Activated CD4-positive, alpha-beta T cell treated with anti-CD3 and anti-CD28 coated beads for 36 hours (primary cell): ENCODE results near the gene MEST. TPM values are rescaled to one million over a fixed set of nuclear protein-coding genes. Genes with fewer than 3 reads are reported as not detected.

Experiments
- ATAC-seq: fragments of 200-7000 bp; cut with Tn5 transposase; one replicate; pipeline ENCODE4 v1.10.0; 2021; ENCODE audit warnings: mild to moderate bottlenecking, moderate library complexity
- CTCF ChIA-PET: fragments of 350-600 bp; sonication (Branson Sonifier 250); formaldehyde crosslinking; loops from one replicate; lab custom pipeline; 2021; ENCODE audit warnings: antibody characterized with exemption; lab: Charles Lee
- POLR2A ChIA-PET: fragments of 350-600 bp; sonication (Branson Sonifier 250); formaldehyde crosslinking; loops from one replicate; lab custom pipeline; 2021; ENCODE audit warnings: antibody characterized with exemption, inconsistent platforms; lab: Charles Lee
- DNase-seq: peaks from one replicate; pipeline ENCODE4 v3.0.0-alpha.2; 2020
- H3K27ac Mint-ChIP-seq: one replicate; pipeline ENCODE4 v1.8.0; 2021; ENCODE audit warnings: mixed read lengths
- H3K27me3 Mint-ChIP-seq: one replicate; pipeline ENCODE4 v1.8.0; 2021; ENCODE audit warnings: mixed read lengths
- H3K36me3 Mint-ChIP-seq: one replicate; pipeline ENCODE4 v1.8.0; 2021; ENCODE audit warnings: low read depth, mixed read lengths
- H3K4me1 Mint-ChIP-seq: one replicate; pipeline ENCODE4 v1.8.0; 2021; ENCODE audit warnings: mixed read lengths
- H3K4me3 Mint-ChIP-seq: one replicate; pipeline ENCODE4 v1.8.0; 2021; ENCODE audit warnings: mild to moderate bottlenecking, moderate library complexity, mixed read lengths
- H3K9me3 Mint-ChIP-seq: one replicate; pipeline ENCODE4 v1.8.0; 2021; ENCODE audit warnings: low read depth, mixed read lengths
- intact Hi-C, 2 experiments: fragments of 100-400 bp; cut with DNase I in 1 of 2; cut with micrococcal nuclease in 1 of 2; formaldehyde crosslinking; loops; one replicate each; pipeline versions ENCODE4 v1.14.2 to v1.15.1; 2022 to 2024; cut with DNase I, micrococcal nuclease
- total RNA-seq, 2 experiments: library from RNA; stranded (reverse); gene quantifications; one replicate each; pipeline ENCODE4 v1.2.3, GENCODE V29; 2021

MEST gene
- total RNA-seq, 2 experiments from 2014 or later: 1.7 to 1.9 TPM

GRCh38 chr7:130483031-130483430 lies 8.9 kb upstream of the MEST start:
- POLR2A ChIA-PET: no interaction called here
- intact Hi-C loops: loop anchor here in 1 of 2 experiments (10.0 kb wide), 1 partner anchor 272 kb away; no protein-coding TSS in a partner anchor
- H3K4me3 Mint-ChIP-seq: no peak overlapping the region
- peaks cover 24% of the 10 kb centered on the region for H3K27me3 Mint-ChIP-seq
- DNase-seq (no peak), ATAC-seq (no peak)
- peaks cover 19% of the 10 kb centered on the region for H3K4me1 Mint-ChIP-seq
- no peak overlapping the region for H3K27ac Mint-ChIP-seq
- H3K9me3 Mint-ChIP-seq: peaks cover 2% of the 10 kb centered on the region
- CTCF ChIA-PET: no interaction called here
- H3K36me3 Mint-ChIP-seq: no peaks in the 10 kb centered on the region

GRCh38 chr7:130485734-130486113 lies 6.2 kb upstream of the MEST start:
- no peaks in the 10 kb centered on the region for H3K36me3 Mint-ChIP-seq
- DNase-seq: no peak
- H3K4me1 Mint-ChIP-seq: peaks cover 19% of the 10 kb centered on the region
- POLR2A ChIA-PET: no interaction called here
- CTCF ChIA-PET: interaction anchor here (0.7 to 0.8 kb wide), 2 partner anchors 51 to 612 kb away, joined by 3 read pairs; no protein-coding TSS in a partner anchor
- no peak overlapping the region for H3K27ac Mint-ChIP-seq
- no peaks in the 10 kb centered on the region for H3K9me3 Mint-ChIP-seq
- intact Hi-C loops: loop anchor here (1.0 to 10.0 kb wide), 7 partner anchors 45 to 413 kb away; partner anchors contain the start of genes CEP41 (in 1 of the 2) and KLHDC10 (in 1 of the 2)
- peak overlapping the region; percentile 22 for H3K4me3 Mint-ChIP-seq
- ATAC-seq: no peak
- peaks cover 39% of the 10 kb centered on the region for H3K27me3 Mint-ChIP-seq

GRCh38 chr7:130486114-130486953 lies 5.6 kb upstream of the MEST start:
- Mint-ChIP-seq H3K4me1 (peaks cover 24% of the 10 kb centered on the region), H3K9me3 (no peaks in the 10 kb centered on the region), H3K27me3 (peaks cover 43% of the 10 kb centered on the region), H3K4me3 (peak overlapping the region; percentile 61), H3K27ac (peak overlapping the region; percentile 43), H3K36me3 (no peaks in the 10 kb centered on the region)
- POLR2A ChIA-PET: interaction anchor here (0.7 kb wide), 1 partner anchor 193 kb away, joined by 3 read pairs; the partner anchor contains the start of gene CPA4
- DNase-seq: peak; percentile 77
- intact Hi-C loops: loop anchor here (1.0 to 10.0 kb wide), 7 partner anchors 46 to 414 kb away; partner anchors contain the start of genes CEP41 (in 1 of the 2) and KLHDC10 (in 1 of the 2)
- ATAC-seq: peak; percentile 82
- CTCF ChIA-PET: interaction anchor here (0.7 to 2.2 kb wide), 11 partner anchors 10 to 414 kb away, joined by 3 to 6 read pairs (median 4); partner anchors contain the start of genes CPA1 and TMEM209

GRCh38 chr7:130486954-130487436 lies 4.9 kb upstream of the MEST start:
- H3K27me3 Mint-ChIP-seq: peaks cover 41% of the 10 kb centered on the region
- ATAC-seq (no peak), DNase-seq (no peak)
- H3K9me3 Mint-ChIP-seq: no peaks in the 10 kb centered on the region
- H3K27ac Mint-ChIP-seq: no peak overlapping the region
- POLR2A ChIA-PET: interaction anchor here (0.6 to 0.7 kb wide), 2 partner anchors 102 to 194 kb away, joined by 3 to 5 read pairs; partner anchors contain the start of gene CPA4
- intact Hi-C loops: loop anchor here (1.0 to 10.0 kb wide), 7 partner anchors 46 to 415 kb away; partner anchors contain the start of genes CEP41 (in 1 of the 2) and KLHDC10 (in 1 of the 2)
- CTCF ChIA-PET: interaction anchor here (0.7 to 2.2 kb wide), 12 partner anchors 11 to 415 kb away, joined by 3 to 6 read pairs (median 4); partner anchors contain the start of genes CPA1 and TMEM209
- peaks cover 27% of the 10 kb centered on the region for H3K4me1 Mint-ChIP-seq
- H3K4me3 Mint-ChIP-seq: peak overlapping the region; percentile 61
- no peaks in the 10 kb centered on the region for H3K36me3 Mint-ChIP-seq

GRCh38 chr7:130488392-130489139 lies 3.3 kb upstream of the MEST start:
- ChIA-PET POLR2A (no interaction called here), CTCF (interaction anchor here (0.6 to 2.2 kb wide), 4 partner anchors 11 to 1960 kb away, joined by 3 to 5 read pairs (median 3); no protein-coding TSS in a partner anchor)
- peaks cover 48% of the 10 kb centered on the region for H3K27me3 Mint-ChIP-seq
- H3K27ac Mint-ChIP-seq: no peak overlapping the region
- H3K9me3 Mint-ChIP-seq: no peaks in the 10 kb centered on the region
- no peak for DNase-seq
- intact Hi-C loops: loop anchor here (5.0 to 10.0 kb wide), 4 partner anchors 246 to 416 kb away; partner anchors contain the start of gene KLHDC10 (in 1 of the 2)
- ATAC-seq: no peak
- no peak overlapping the region for H3K4me3 Mint-ChIP-seq
- H3K4me1 Mint-ChIP-seq: peaks cover 33% of the 10 kb centered on the region
- no peaks in the 10 kb centered on the region for H3K36me3 Mint-ChIP-seq

GRCh38 chr7:130489140-130489983 lies 2.5 kb upstream of the MEST start:
- Mint-ChIP-seq H3K27ac (no peak overlapping the region), H3K9me3 (no peaks in the 10 kb centered on the region), H3K36me3 (no peaks in the 10 kb centered on the region), H3K27me3 (peaks cover 54% of the 10 kb centered on the region), H3K4me1 (peaks cover 33% of the 10 kb centered on the region), H3K4me3 (no peak overlapping the region)
- DNase-seq (no peak), ATAC-seq (no peak)
- intact Hi-C loops: loop anchor here (5.0 to 10.0 kb wide), 4 partner anchors 247 to 417 kb away; partner anchors contain the start of gene KLHDC10 (in 1 of the 2)
- CTCF ChIA-PET: interaction anchor here (0.6 to 0.9 kb wide), 3 partner anchors 10 to 1959 kb away, joined by 3 read pairs; no protein-coding TSS in a partner anchor
- POLR2A ChIA-PET: no interaction called here

GRCh38 chr7:130490311-130490791 lies 1.5 kb upstream of the MEST start:
- no peaks in the 10 kb centered on the region for H3K9me3 Mint-ChIP-seq

GRCh38 chr7:130490888-130491804 lies 739 bp upstream of the MEST start:
- peaks cover 23% of the 10 kb centered on the region for H3K4me1 Mint-ChIP-seq
- H3K4me3 Mint-ChIP-seq: peak overlapping the region; percentile 40
- ChIA-PET POLR2A (no interaction called here), CTCF (interaction anchor here (0.6 to 0.7 kb wide), 3 partner anchors 18 to 256 kb away, joined by 3 to 4 read pairs (median 3); no protein-coding TSS in a partner anchor)
- DNase-seq (peak; percentile 71), ATAC-seq (peak; percentile 42)
- H3K36me3 Mint-ChIP-seq: no peaks in the 10 kb centered on the region
- H3K9me3 Mint-ChIP-seq: no peaks in the 10 kb centered on the region
- intact Hi-C loops: loop anchor here in 1 of 2 experiments (1.0 kb wide), 2 partner anchors 249 to 420 kb away; no protein-coding TSS in a partner anchor
- H3K27me3 Mint-ChIP-seq: peaks cover 42% of the 10 kb centered on the region
- H3K27ac Mint-ChIP-seq: no peak overlapping the region

More at GRCh38 chr7:130490311-130490791, 1.5 kb upstream of the MEST start:
- H3K4me3 Mint-ChIP-seq: no peak overlapping the region
- ATAC-seq: no peak
- no peak overlapping the region for H3K27ac Mint-ChIP-seq
- peaks cover 31% of the 10 kb centered on the region for H3K4me1 Mint-ChIP-seq
- no peak for DNase-seq
- H3K36me3 Mint-ChIP-seq: no peaks in the 10 kb centered on the region
- ChIA-PET CTCF (no interaction called here), POLR2A (no interaction called here)
- intact Hi-C loops: no loop called here
- peaks cover 47% of the 10 kb centered on the region for H3K27me3 Mint-ChIP-seq

GRCh38 chr7:130492523-130493274 lies 814 bp downstream of the MEST start:
- intact Hi-C loops: loop anchor here in 1 of 2 experiments (2.0 kb wide), 1 partner anchor 242 kb away; the partner anchor contains the start of gene KLF14
- H3K4me1 Mint-ChIP-seq: peaks cover 14% of the 10 kb centered on the region
- H3K27me3 Mint-ChIP-seq: peaks cover 38% of the 10 kb centered on the region
- H3K27ac Mint-ChIP-seq: no peak overlapping the region
- peak overlapping the region; percentile 38 for H3K4me3 Mint-ChIP-seq
- DNase-seq: peak; percentile 20
- POLR2A ChIA-PET: no interaction called here
- H3K36me3 Mint-ChIP-seq: peaks cover 3% of the 10 kb centered on the region
- ATAC-seq: no peak
- CTCF ChIA-PET: no interaction called here
- H3K9me3 Mint-ChIP-seq: no peaks in the 10 kb centered on the region
